GM12801 (cell line): ENCODE measurements around the gene FUT9.

ENCODE experiments used
- CTCF ChIP-seq: IDR thresholded peaks from one replicate; pipeline ENCODE4 v1.5.1; 2011; ENCODE audit warnings: control low read depth; ENCODE audit not compliant: insufficient read length; ENCODE audit errors: extremely low read depth

FUT9 gene

GRCh38 chr6:96197241-96197640 lies 181.5 kb downstream of the FUT9 start:
- TF ChIP-seq CTCF = no peak

GRCh38 chr6:96202571-96202970 lies 186.8 kb downstream of the FUT9 start:
- TF ChIP-seq CTCF = no peak

GRCh38 chr6:96211341-96211740 lies 195.6 kb downstream of the FUT9 start:
- no peak for TF ChIP-seq CTCF

- TF ChIP-seq CTCF = no peak
Observed at GRCh38 chr6:96212066-96212465, 196.3 kb downstream of the FUT9 start.

GRCh38 chr6:96213784-96214183 lies 198.0 kb downstream of the FUT9 start:
- no peak for TF ChIP-seq CTCF

- no peak for TF ChIP-seq CTCF
Observed at GRCh38 chr6:96223695-96224094, 207.9 kb downstream of the FUT9 start.

- TF ChIP-seq CTCF = no peak
Observed at GRCh38 chr6:96227135-96227534, 211.4 kb downstream of the FUT9 start.

GRCh38 chr6:96234444-96234843 lies 218.7 kb downstream of the FUT9 start:
- no peak for TF ChIP-seq CTCF
